CD4-positive, alpha-beta T cell (primary cell): ENCODE measurements around the gene LSR. TPM values are rescaled to one million over a fixed set of nuclear protein-coding genes. Genes with fewer than 3 reads are reported as not detected.

Experiments used
- ATAC-seq: fragments of 200-7000 bp; cut with Tn5 transposase; one replicate; pipeline ENCODE4 v1.10.0; 2022; ENCODE audit warnings: mild to moderate bottlenecking; ENCODE audit not compliant: poor library complexity
- CTCF ChIA-PET: fragments of 350-600 bp; sonication (Branson Sonifier 250); formaldehyde crosslinking; loops from one replicate; lab custom pipeline; 2021; ENCODE audit warnings: antibody characterized with exemption, inconsistent platforms; lab: Charles Lee
- POLR2A ChIA-PET: fragments of 350-600 bp; sonication (Branson Sonifier 250); formaldehyde crosslinking; loops from one replicate; lab custom pipeline; 2021; ENCODE audit warnings: antibody characterized with exemption, inconsistent platforms; lab: Charles Lee
- DNase-seq, 14 experiments: peaks; one replicate each; pipeline ENCODE4 v3.0.0-alpha.2; 2013 to 2020; ENCODE audit warnings: mixed read lengths in 2 of 14
- H3K27ac ChIP-seq, 2 donors: one replicate each; pipeline versions ENCODE4 v1.5.1 to v1.7.0; 2013; ENCODE audit warnings: low read length in 2 of 2, low read depth in 1 of 2, mild to moderate bottlenecking in 1 of 2
- H3K27me3 ChIP-seq, 2 experiments: 1 replicate in 1 of 2; 2 replicates in 1 of 2; pipeline versions ENCODE4 v1.6.1 to v1.7.0; 2013; ENCODE audit warnings: low read length in 2 of 2, control low read depth in 1 of 2, mild to moderate bottlenecking in 1 of 2, moderate library complexity in 1 of 2; ENCODE audit not compliant: insufficient read depth in 2 of 2, control insufficient read depth in 1 of 2
- H3K36me3 ChIP-seq: one replicate; pipeline ENCODE4 v1.6.1; 2013; ENCODE audit warnings: low read length, control low read depth; ENCODE audit not compliant: insufficient read depth
- H3K4me1 ChIP-seq: one replicate; pipeline ENCODE4 v1.6.1; 2013; ENCODE audit warnings: low read length, control low read depth; ENCODE audit not compliant: insufficient read depth
- H3K4me3 ChIP-seq: one replicate; pipeline ENCODE4 v1.5.1; 2013; ENCODE audit warnings: mild to moderate bottlenecking, low read length, moderate library complexity
- H3K9me3 ChIP-seq, 2 experiments: 1 replicate in 1 of 2; 2 replicates in 1 of 2; pipeline versions ENCODE4 v1.6.1 to v1.7.0; 2013; ENCODE audit warnings: low read length in 2 of 2, mild to moderate bottlenecking in 2 of 2, control low read depth in 1 of 2, moderate library complexity in 1 of 2; ENCODE audit not compliant: control insufficient read depth in 1 of 2, insufficient read depth in 1 of 2
- H3K27ac Mint-ChIP-seq: one replicate; pipeline ENCODE4 v1.8.0; 2020; ENCODE audit warnings: mixed read lengths
- H3K27me3 Mint-ChIP-seq: one replicate; pipeline ENCODE4 v1.8.0; 2021; ENCODE audit warnings: mixed read lengths
- H3K36me3 Mint-ChIP-seq: one replicate; pipeline ENCODE4 v1.8.0; 2021; ENCODE audit warnings: low read depth, mixed read lengths
- H3K4me1 Mint-ChIP-seq: one replicate; pipeline ENCODE4 v1.8.0; 2021; ENCODE audit warnings: low read depth, mixed read lengths
- H3K4me3 Mint-ChIP-seq: one replicate; pipeline ENCODE4 v1.8.0; 2020; ENCODE audit warnings: mild to moderate bottlenecking, mixed read lengths
- H3K9me3 Mint-ChIP-seq: one replicate; pipeline ENCODE4 v1.8.0; 2020; ENCODE audit warnings: mixed read lengths
- intact Hi-C, 2 experiments: fragments of 100-400 bp; cut with DNase I in 1 of 2; cut with micrococcal nuclease in 1 of 2; formaldehyde crosslinking; loops; one replicate each; pipeline versions ENCODE4 v1.15.1 to v1.9.0; 2023 to 2025; cut with DNase I, micrococcal nuclease
- total RNA-seq, 174 experiments: library from RNA in 2 of 174; stranded (reverse) in 2 of 174; gene quantifications; one replicate each; pipeline ENCODE4 v1.2.3 and lab custom pipeline; 2021 to 2026
- TF ChIP-seq, protein P1 (sequence below): fragments of 200-600 bp; IDR thresholded peaks from one replicate; pipeline ENCODE4 v1.8.0; 2022; ENCODE audit warnings: antibody characterized with exemption, mild to moderate bottlenecking

Gene LSR
- total RNA-seq, 2 experiments from 2014 or later = 45.0 to 47.9 TPM

DNA sequence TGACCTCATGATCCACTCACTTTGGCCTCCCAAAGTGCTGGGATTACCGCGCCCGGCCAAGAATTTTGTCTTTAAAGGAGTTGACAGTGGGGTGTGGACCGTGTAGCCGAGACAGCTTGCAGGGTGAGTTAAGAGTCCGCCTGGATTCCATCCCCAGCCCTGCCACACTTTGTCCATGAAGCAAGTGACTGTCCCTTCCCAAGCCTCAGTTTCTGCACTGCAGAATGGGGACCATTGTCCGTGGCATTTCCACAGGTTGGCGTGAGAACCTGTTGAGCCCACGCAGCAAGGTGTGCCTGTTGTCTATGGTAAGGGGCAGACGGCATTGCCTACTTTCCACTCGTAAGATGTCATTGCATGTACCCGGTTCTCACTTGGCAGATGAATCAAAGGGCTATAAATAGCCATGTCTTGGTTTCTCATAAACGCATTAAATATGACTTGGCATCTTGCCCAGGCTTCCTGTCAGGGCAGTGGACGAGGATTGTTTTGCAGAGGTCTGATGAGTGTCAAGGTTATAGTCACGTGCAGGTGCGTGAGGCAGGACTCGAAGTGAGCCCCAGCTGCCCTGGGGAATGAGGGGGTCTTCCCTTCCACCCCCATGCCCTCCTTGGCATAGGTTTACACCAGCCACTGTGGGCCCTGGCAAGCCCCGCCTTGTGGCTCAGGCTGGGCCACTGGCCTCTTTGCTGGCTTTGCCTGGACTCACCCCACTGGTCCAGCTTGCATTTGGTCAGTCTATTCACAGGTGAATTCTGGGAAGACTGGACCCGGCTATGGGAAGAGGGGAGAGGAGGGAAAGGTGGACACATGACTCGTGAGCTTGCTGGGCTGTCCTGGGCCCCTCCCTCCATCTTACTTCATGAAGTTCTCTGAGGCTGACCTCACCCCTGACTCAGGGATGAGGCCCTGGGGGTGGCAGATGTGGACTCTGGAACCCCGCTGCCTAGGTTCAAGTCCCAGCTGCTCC, 34.9 kb upstream of the LSR start:
- Mint-ChIP-seq H3K27me3 (no peaks in the 10 kb centered on the region), H3K4me1 (peaks cover 71% of the 10 kb centered on the region), H3K4me3 (peak overlapping the region; percentile 28), H3K27ac (peak overlapping the region; percentile 99), H3K36me3 (peaks cover 4% of the 10 kb centered on the region), H3K9me3 (peaks cover 3% of the 10 kb centered on the region)
- peaks cover 79% of the 10 kb centered on the region for H3K4me1 ChIP-seq
- DNase-seq (peak; percentile 53 to 97 (median 78)), ATAC-seq (peak; percentile 40)
- H3K27me3 ChIP-seq = no peaks in the 10 kb centered on the region
- H3K9me3 ChIP-seq = peaks cover 0 to 7% of the 10 kb centered on the region in 2 experiments
- intact Hi-C loops = loop anchor here (1.0 to 10.0 kb wide), 5 partner anchors 8 to 212 kb away; partner anchors contain the start of genes FXYD7 (in 2 of the 2), GRAMD1A (in 1 of the 2) and USF2 (in 1 of the 2)
- H3K4me3 ChIP-seq = peak overlapping the region; percentile 16
- no peaks in the 10 kb centered on the region for H3K36me3 ChIP-seq
- POLR2A ChIA-PET = interaction anchor here (0.6 to 5.7 kb wide), 13 partner anchors 8 to 200 kb away, joined by 3 to 36 read pairs (median 4); partner anchors contain the start of gene FXYD5
- CTCF ChIA-PET = interaction anchor here (0.6 to 3.6 kb wide), 6 partner anchors 23 to 70 kb away, joined by 3 to 13 read pairs (median 4); partner anchors contain the start of gene FXYD7
- TF ChIP-seq, protein P1, sequence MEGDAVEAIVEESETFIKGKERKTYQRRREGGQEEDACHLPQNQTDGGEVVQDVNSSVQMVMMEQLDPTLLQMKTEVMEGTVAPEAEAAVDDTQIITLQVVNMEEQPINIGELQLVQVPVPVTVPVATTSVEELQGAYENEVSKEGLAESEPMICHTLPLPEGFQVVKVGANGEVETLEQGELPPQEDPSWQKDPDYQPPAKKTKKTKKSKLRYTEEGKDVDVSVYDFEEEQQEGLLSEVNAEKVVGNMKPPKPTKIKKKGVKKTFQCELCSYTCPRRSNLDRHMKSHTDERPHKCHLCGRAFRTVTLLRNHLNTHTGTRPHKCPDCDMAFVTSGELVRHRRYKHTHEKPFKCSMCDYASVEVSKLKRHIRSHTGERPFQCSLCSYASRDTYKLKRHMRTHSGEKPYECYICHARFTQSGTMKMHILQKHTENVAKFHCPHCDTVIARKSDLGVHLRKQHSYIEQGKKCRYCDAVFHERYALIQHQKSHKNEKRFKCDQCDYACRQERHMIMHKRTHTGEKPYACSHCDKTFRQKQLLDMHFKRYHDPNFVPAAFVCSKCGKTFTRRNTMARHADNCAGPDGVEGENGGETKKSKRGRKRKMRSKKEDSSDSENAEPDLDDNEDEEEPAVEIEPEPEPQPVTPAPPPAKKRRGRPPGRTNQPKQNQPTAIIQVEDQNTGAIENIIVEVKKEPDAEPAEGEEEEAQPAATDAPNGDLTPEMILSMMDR = no peak
- H3K27ac ChIP-seq = peak overlapping the region; percentile 95 to 96

DNA sequence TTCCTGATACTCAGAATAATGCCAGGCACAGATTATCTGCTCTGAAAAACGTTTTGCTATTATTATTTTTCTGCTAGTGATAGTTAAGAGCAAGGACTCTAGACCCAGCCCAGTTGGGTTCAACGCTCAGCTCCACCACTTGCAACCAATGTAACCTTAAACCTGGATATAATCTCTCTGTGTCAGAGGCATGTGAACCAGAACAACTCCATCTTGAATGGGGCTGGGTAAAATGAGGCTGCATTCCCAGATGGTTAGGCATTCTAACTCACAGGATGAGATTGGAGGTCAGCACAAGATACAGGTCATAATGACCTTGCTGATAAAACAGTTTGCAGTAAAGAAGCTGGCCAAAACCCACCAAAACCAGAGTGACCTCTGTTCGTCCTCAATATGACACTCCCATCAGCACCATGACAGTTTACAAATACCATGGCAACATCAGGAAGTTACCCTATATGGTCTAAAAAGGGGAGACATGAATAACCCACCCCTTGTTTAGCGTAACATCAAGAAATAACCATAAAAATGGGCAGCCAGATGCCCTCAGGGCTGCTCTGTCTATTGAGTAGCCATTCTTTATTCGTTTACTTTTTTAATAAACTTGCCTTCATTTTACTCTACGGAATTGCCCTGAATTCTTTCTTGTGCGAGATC, 33.9 kb upstream of the LSR start:
- no peaks in the 10 kb centered on the region for H3K36me3 ChIP-seq
- H3K4me3 ChIP-seq = no peak overlapping the region
- Mint-ChIP-seq H3K27ac (peak overlapping the region; percentile 99), H3K9me3 (peaks cover 3% of the 10 kb centered on the region), H3K4me3 (no peak overlapping the region), H3K36me3 (peaks cover 4% of the 10 kb centered on the region), H3K27me3 (no peaks in the 10 kb centered on the region), H3K4me1 (peaks cover 70% of the 10 kb centered on the region)
- peak overlapping the region; percentile 95 to 96 for H3K27ac ChIP-seq
- ATAC-seq (no peak), DNase-seq (no peak)
- ChIA-PET POLR2A (interaction anchor here (0.6 to 5.7 kb wide), 9 partner anchors 9 to 201 kb away, joined by 3 to 36 read pairs (median 4); partner anchors contain the start of gene FXYD5), CTCF (interaction anchor here (1.0 to 3.6 kb wide), 4 partner anchors 22 to 73 kb away, joined by 3 to 13 read pairs (median 6); partner anchors contain the start of gene FXYD7)
- H3K4me1 ChIP-seq = peaks cover 70% of the 10 kb centered on the region
- intact Hi-C loops = loop anchor here (1.0 to 10.0 kb wide), 6 partner anchors 9 to 213 kb away; partner anchors contain the start of genes USF2 (in 2 of the 2), FXYD7 (in 1 of the 2) and GRAMD1A (in 1 of the 2)
- H3K27me3 ChIP-seq = no peaks in the 10 kb centered on the region
- TF ChIP-seq, protein P1 = no peak
- H3K9me3 ChIP-seq = peaks cover 0 to 6% of the 10 kb centered on the region in 2 experiments
